22Rv1 (cell line): Measurements from ENCODE around the gene CDRT4.
"Not testable (repeated sequence)": the region's sequence is repeated elsewhere in the genome, so short reads cannot be mapped to it uniquely, and the experiment has no call there.

ENCODE experiments used
- H3K27ac ChIP-seq: fragments of 450-650 bp; 2 replicates; pipeline ENCODE4 v1.5.1; 2017
- CTCF ChIP-seq: fragments of 450-650 bp; IDR thresholded peaks from 2 replicates; pipeline ENCODE4 v1.5.1; 2017; ENCODE audit warnings: mild to moderate bottlenecking
- ZFX ChIP-seq: fragments of 450-650 bp; IDR thresholded peaks from 2 replicates; pipeline ENCODE4 v1.6.1; 2017; ENCODE audit warnings: antibody characterized with exemption, borderline replicate concordance

The CDRT4 gene

GRCh38 chr17:15448580-15448956, 18.9 kb downstream of the CDRT4 start:
- TF ChIP-seq CTCF (no peak), ZFX (no peak)
- H3K27ac ChIP-seq = no peak overlapping the region

GRCh38 chr17:15447928-15448579, 19.4 kb downstream of the CDRT4 start:
- no peak overlapping the region for H3K27ac ChIP-seq
- no peak for TF ChIP-seq ZFX
- no peak for TF ChIP-seq CTCF

GRCh38 chr17:15446036-15446435, 21.4 kb downstream of the CDRT4 start:
- TF ChIP-seq CTCF (peak; percentile 13; the same call in 1 of the 2 replicates), ZFX (no peak)
- H3K27ac ChIP-seq = no peak overlapping the region

GRCh38 chr17:15444805-15445204, 22.6 kb downstream of the CDRT4 start:
- TF ChIP-seq ZFX (no peak), CTCF (no peak)
- no peak overlapping the region for H3K27ac ChIP-seq

- TF ChIP-seq CTCF (no peak), ZFX (no peak)
- no peak overlapping the region for H3K27ac ChIP-seq
Observed at GRCh38 chr17:15442311-15443180, 24.9 kb downstream of the CDRT4 start.

- no peak for TF ChIP-seq CTCF
- no peak overlapping the region for H3K27ac ChIP-seq
Observed at GRCh38 chr17:15441315-15441714, 26.1 kb downstream of the CDRT4 start.

- TF ChIP-seq ZFX (no peak), CTCF (no peak)
- no peak overlapping the region for H3K27ac ChIP-seq
Observed at GRCh38 chr17:15440347-15440746, 27.1 kb downstream of the CDRT4 start.

- H3K27ac ChIP-seq = not testable (repeated sequence)
Observed at GRCh38 chr17:15439205-15439985, 28.0 kb downstream of the CDRT4 start.
